GM10266 (cell line): ENCODE measurements around the gene PCDHGA3.
A peak's percentile ranks its signal among the peaks of the same experiment; 100 is the strongest.
"Not testable (repeated sequence)": the region's sequence is repeated elsewhere in the genome, so short reads cannot be mapped to it uniquely, and the experiment has no call there.

Source experiments
- DNase-seq: peaks from one replicate; pipeline ENCODE4 v3.0.0; 2012; ENCODE audit errors: extremely low spot score
- CTCF ChIP-seq: IDR thresholded peaks from 2 replicates; pipeline ENCODE4 v1.5.1; 2012; ENCODE audit warnings: mild to moderate bottlenecking, low read depth; ENCODE audit not compliant: control insufficient read depth, insufficient read depth; ENCODE audit errors: missing control alignments

Gene PCDHGA3

GRCh38 chr5:141338538-141339306 is 4.9 kb upstream of the PCDHGA3 start, which contains the start of gene PCDHGA2:
Gene PCDHGA2, plus strand, starts transcription at chr5:141338760.
- DNase-seq: peak; percentile 55
- TF ChIP-seq CTCF: peak; percentile 30

- not testable (repeated sequence) for DNase-seq
Observed at GRCh38 chr5:141340781-141341354, 2.8 kb upstream of the PCDHGA3 start.

- no peak for TF ChIP-seq CTCF
Observed at GRCh38 chr5:141342773-141343172, 856 bp upstream of the PCDHGA3 start.

GRCh38 chr5:141343953-141344463 is 379 bp downstream of the PCDHGA3 start:
- DNase-seq: no peak
- no peak for TF ChIP-seq CTCF

More at GRCh38 chr5:141342773-141343172, 856 bp upstream of the PCDHGA3 start:
- DNase-seq: no peak

- no peak for DNase-seq
- no peak for TF ChIP-seq CTCF
Observed at GRCh38 chr5:141345327-141345726, 1.7 kb downstream of the PCDHGA3 start.

- DNase-seq: not testable (repeated sequence)
Observed at GRCh38 chr5:141346017-141346416, 2.4 kb downstream of the PCDHGA3 start.

GRCh38 chr5:141349917-141350619 is 6.4 kb downstream of the PCDHGA3 start, which contains the start of gene PCDHGB1:
Gene PCDHGB1, plus strand, starts transcription at chr5:141350099. Its CDS starts 162 bp downstream, at chr5:141350261.
- DNase-seq: peak; percentile 59
- TF ChIP-seq CTCF: peak; percentile 49

GRCh38 chr5:141351591-141351990 is 8.0 kb downstream of the PCDHGA3 start:
- no peak for DNase-seq
- no peak for TF ChIP-seq CTCF
